Psoas muscle (tissue), 8 donors: Measurements from ENCODE around the gene MAPKBP1. TPM values are rescaled to one million over a fixed set of nuclear protein-coding genes. Genes with fewer than 3 reads are reported as not detected.
A peak's percentile ranks its signal among the peaks of the same experiment; 100 is the strongest.

ENCODE experiments used
- ATAC-seq, 4 donors: fragments of 200-7000 bp; cut with Tn5 transposase; one replicate each; pipeline ENCODE4 v1.9.1; 2020; ENCODE audit warnings: moderate library complexity in 3 of 4, mild to moderate bottlenecking in 2 of 4
- DNase-seq, 2 donors: peaks; one replicate each; pipeline ENCODE4 v3.0.0-alpha.2; 2020
- H3K27ac ChIP-seq: fragments of 200-600 bp; one replicate; pipeline ENCODE4 v1.8.0; 2022
- H3K27me3 ChIP-seq, 3 donors: fragments of 200-600 bp in 1 of 3; one replicate each; pipeline versions ENCODE4 v1.6.1 to v1.8.0; 2013 to 2022; ENCODE audit warnings: low read length in 2 of 3, mild to moderate bottlenecking in 2 of 3, moderate library complexity in 1 of 3; ENCODE audit not compliant: insufficient read depth in 3 of 3
- H3K36me3 ChIP-seq, 2 donors: fragments of 200-600 bp in 1 of 2; one replicate each; pipeline versions ENCODE4 v1.6.1 to v1.8.0; 2013 to 2022; ENCODE audit warnings: low read depth in 1 of 2, mild to moderate bottlenecking in 1 of 2, moderate library complexity in 1 of 2; ENCODE audit not compliant: insufficient read depth in 1 of 2
- H3K4me1 ChIP-seq: fragments of 200-600 bp; one replicate; pipeline ENCODE4 v1.8.0; 2022
- H3K4me3 ChIP-seq: fragments of 200-600 bp; one replicate; pipeline ENCODE4 v1.8.0; 2022; ENCODE audit warnings: mild to moderate bottlenecking
- H3K9me3 ChIP-seq: fragments of 200-600 bp; one replicate; pipeline ENCODE4 v1.8.0; 2022
- WGBS, 3 donors: extraction: QIAGEN DNeasy Blood & Tissue Kit; methylation state at CpG; one replicate each; pipeline versions ENCODE4 v1.1.6 to v1.1.7; 2013; 5-methylcytosine and 5-hydroxymethylcytosine counted together
- intact Hi-C, 2 donors: fragments of 100-400 bp; cut with DNase I; formaldehyde crosslinking; loops; one replicate each; pipeline versions ENCODE4 v1.11.0 to v1.14.2; 2022
- polyA plus RNA-seq, 3 donors: library from polyadenylated mRNA; stranded (reverse); fragments of 200-250 nt; gene quantifications; one replicate each; pipeline ENCODE4 v1.2.3, GENCODE V29; 2013
- total RNA-seq, 4 donors: library from RNA; stranded (reverse); fragmentation: NEBNext Ultra II Directional in 2 of 4; extraction: Animal tissue kit (Norgen Biotek cat#: 25700) in 2 of 4; gene quantifications; one replicate each; pipeline versions ENCODE4 v1.2.1 to v1.2.4, GENCODE V29; 2021 to 2023
- TF ChIP-seq, protein P1 (sequence below): fragments of 200-600 bp; IDR thresholded peaks from one replicate; pipeline ENCODE4 v1.8.0; 2022; ENCODE audit warnings: antibody characterized with exemption
- donor health status: healthy with polysubstance abuse.
- donor health status: DM: no; HTN: no; CAD: no; lungs with moderate emphysema.
- donor health status: Bipolar disorder and iron deficiency.
- donor health status: healthy.
- donor health status: DM: yes; HTN: yes; CAD: no.
- donor health status: DM: no; HTN: no; CAD: no.
- donor health status: DM: no; HTN: no; CAD: no.
- donor health status: DM: yes; HTN: yes; CAD: no.

MAPKBP1 gene
- total and polyA plus RNA-seq, 7 donors: 2.4 to 10.3 (median 7.1) TPM

DNA sequence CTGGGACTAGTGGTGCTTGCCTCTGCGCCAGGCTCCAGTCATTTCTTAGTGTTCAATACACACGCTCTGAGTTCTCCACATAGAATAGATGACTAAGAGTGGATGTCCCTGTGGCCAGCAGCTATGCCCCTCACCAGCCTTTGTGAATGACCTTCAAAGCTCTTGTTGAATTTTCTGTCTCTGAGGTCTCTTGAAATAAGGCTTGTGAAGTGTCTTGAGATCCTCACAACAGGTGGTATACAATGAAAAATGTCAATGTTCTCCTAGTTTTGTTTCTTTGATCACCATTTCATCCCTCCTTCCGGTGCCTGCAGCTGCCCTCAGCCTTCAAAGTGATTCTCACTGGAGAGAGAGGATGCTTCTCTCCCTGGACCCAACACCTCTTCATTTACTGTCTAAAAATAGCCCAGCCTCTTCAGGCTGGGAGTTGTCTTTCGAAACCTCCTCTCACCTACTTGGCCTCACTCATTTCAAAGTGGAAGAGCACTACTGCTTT, 5.4 kb downstream of the MAPKBP1 start:
- H3K9me3 ChIP-seq: no peaks in the 10 kb centered on the region
- H3K4me3 ChIP-seq: no peak overlapping the region
- peaks cover 27% of the 10 kb centered on the region for H3K4me1 ChIP-seq
- peak overlapping the region; percentile 61 for H3K27ac ChIP-seq
- WGBS, 3 donors: 40 to 54% (median 46%) methylated on average over 4 of the region's 4 CpGs
- DNase-seq: no peak
- intact Hi-C loops: loop anchor here (1.0 to 10.0 kb wide), 2 partner anchors 125 kb away; no protein-coding TSS in a partner anchor
- no peaks in the 10 kb centered on the region for H3K36me3 ChIP-seq
- TF ChIP-seq, protein P1, sequence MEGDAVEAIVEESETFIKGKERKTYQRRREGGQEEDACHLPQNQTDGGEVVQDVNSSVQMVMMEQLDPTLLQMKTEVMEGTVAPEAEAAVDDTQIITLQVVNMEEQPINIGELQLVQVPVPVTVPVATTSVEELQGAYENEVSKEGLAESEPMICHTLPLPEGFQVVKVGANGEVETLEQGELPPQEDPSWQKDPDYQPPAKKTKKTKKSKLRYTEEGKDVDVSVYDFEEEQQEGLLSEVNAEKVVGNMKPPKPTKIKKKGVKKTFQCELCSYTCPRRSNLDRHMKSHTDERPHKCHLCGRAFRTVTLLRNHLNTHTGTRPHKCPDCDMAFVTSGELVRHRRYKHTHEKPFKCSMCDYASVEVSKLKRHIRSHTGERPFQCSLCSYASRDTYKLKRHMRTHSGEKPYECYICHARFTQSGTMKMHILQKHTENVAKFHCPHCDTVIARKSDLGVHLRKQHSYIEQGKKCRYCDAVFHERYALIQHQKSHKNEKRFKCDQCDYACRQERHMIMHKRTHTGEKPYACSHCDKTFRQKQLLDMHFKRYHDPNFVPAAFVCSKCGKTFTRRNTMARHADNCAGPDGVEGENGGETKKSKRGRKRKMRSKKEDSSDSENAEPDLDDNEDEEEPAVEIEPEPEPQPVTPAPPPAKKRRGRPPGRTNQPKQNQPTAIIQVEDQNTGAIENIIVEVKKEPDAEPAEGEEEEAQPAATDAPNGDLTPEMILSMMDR: no peak
- peak; percentile 88 to 95 (median 91) for ATAC-seq
- H3K27me3 ChIP-seq: no peaks in the 10 kb centered on the region

DNA sequence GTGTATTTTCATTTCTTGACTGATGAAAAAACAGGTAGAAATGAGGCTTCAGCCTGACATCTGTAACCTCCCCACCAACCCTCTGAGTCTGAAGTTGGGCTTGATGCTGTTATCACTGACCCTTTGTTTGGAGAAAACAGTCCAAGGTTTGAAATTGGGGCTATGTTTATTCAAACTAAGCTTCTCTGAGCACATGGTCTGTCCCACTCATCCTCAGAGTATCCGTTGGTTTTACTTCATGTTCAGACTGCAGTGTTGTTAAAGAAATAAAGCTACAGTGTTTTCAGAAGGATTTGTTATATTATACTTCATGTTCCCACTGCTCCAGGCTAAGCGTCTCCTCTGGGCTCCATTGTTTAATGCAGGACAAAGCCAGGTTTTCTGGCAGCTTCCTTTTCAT, 6.0 kb downstream of the MAPKBP1 start:
- H3K9me3 ChIP-seq: no peaks in the 10 kb centered on the region

DNA sequence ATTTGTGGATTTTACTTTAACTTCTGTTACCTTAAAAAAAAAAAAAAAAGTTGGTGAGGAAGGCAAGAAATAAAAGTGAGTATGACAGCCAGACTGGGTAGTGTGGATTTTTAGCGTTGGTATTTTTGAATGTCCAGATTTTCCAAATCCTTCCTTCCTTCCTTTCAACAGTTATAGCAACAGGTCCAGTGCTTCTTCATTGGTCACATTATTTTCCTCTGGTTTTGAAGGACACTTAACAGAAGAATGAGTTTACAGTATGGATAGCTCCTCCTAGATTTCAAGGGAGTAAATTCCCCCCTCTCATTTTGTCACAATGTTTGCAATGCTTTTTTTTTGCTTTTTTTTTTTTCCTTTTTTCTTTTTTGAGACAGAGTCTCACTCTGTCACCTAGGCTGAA, 6.4 kb downstream of the MAPKBP1 start:
- Histone ChIP-seq H3K9me3 (no peaks in the 10 kb centered on the region), H3K27me3 (no peaks in the 10 kb centered on the region), H3K36me3 (no peaks in the 10 kb centered on the region), H3K27ac (no peak overlapping the region), H3K4me3 (no peak overlapping the region), H3K4me1 (peaks cover 20% of the 10 kb centered on the region)
- TF ChIP-seq, protein P1: no peak
- DNase-seq (no peak), ATAC-seq (no peak)
- 50 to 64% (median 60%) methylated on average over 1 of the region's 1 CpG for WGBS, 3 donors
- intact Hi-C loops: no loop called here

More for the DNA sequence above, 6.0 kb downstream of the MAPKBP1 start:
- H3K4me1 ChIP-seq: peaks cover 25% of the 10 kb centered on the region
- H3K4me3 ChIP-seq: no peak overlapping the region
- TF ChIP-seq, protein P1: no peak
- H3K27me3 ChIP-seq: no peaks in the 10 kb centered on the region
- peak overlapping the region; percentile 13 for H3K27ac ChIP-seq
- ATAC-seq: no peak
- intact Hi-C loops: no loop called here
- no peak for DNase-seq
- WGBS, 3 donors: 44 to 47% (median 47%) methylated on average over 2 of the region's 2 CpGs
- H3K36me3 ChIP-seq: no peaks in the 10 kb centered on the region

DNA sequence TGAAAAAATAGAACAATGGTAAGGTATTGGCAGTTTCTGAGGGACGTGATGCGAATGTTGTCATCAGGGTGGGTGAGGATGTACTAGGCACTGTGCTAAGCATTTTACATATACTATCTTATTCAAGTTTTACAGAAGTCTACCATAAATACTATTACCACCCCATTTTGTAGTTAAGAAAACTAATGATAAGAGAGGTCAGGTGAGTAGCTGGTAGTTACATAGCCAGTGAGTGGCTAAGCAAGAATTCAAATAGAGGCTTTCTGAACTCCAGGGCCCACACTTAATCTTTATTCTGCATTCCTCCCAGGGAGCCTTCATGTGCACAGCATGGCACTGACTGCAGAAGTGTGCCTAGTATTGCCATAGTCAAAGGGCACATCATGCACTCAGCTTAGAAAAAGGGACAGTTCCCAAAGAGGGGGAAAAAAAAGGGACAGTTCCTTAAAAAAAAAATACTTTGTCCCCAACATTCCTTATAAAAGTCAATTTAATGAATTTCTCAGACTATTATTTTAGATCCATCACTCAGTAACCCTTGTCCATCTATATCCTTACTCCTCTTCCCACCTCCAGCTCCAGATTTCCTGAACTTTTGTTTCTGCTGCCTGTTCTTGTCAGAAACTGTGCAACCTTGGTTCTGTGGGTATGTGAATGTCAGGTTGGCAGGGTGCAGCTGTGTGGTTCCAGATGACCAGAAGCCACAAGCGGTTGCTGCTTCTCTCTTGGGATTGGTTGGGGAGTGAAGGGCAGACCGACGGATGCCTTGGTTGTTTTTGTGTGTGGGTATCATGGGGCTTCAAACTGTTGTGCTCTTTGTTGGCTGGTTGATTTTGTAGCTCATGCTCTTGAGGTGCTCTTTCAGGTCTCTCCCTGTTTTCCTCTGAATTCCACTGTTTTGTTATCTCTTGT, 8.3 kb downstream of the MAPKBP1 start:
- Histone ChIP-seq H3K27me3 (no peaks in the 10 kb centered on the region), H3K4me3 (no peak overlapping the region), H3K4me1 (peaks cover 10% of the 10 kb centered on the region), H3K9me3 (no peaks in the 10 kb centered on the region), H3K27ac (no peak overlapping the region), H3K36me3 (no peaks in the 10 kb centered on the region)
- DNase-seq (no peak), ATAC-seq (no peak)
- TF ChIP-seq, protein P1: no peak
- 88 to 91% (median 89%) methylated on average over 5 of the region's 5 CpGs for WGBS, 3 donors
- intact Hi-C loops: no loop called here
